Measurements from ENCODE around the gene IQGAP2.
A peak's percentile ranks its signal among the peaks of the same experiment; 100 is the strongest.

GRCh38 chr5:76483433-76483832, 80.3 kb downstream of the IQGAP2 start:
- peak; percentile 34 to 53 for TF ChIP-seq RAD21 (IDR thresholded peaks at IDR 0.05 in 1 of 2, conservative IDR thresholded peaks at IDR 0.05 in 1 of 2; ENCODE audit: low read depth in 2 of 2, low read length in 2 of 2)
- TF ChIP-seq CTCF (IDR thresholded peaks at IDR 0.05; ENCODE audit: control extremely low read depth in 1 of 3, insufficient read depth in 1 of 3, low read depth in 1 of 3, low read length in 3 of 3), result peak; percentile 48 to 69 (median 59)
- no peak for TF ChIP-seq ATF3 (IDR thresholded peaks at IDR 0.05; ENCODE audit: insufficient read depth, low read depth, low read length)
- TF ChIP-seq SP1 (IDR thresholded peaks at IDR 0.05; ENCODE audit: low read depth, low read length), result no peak
- TF ChIP-seq YY1 (IDR thresholded peaks at IDR 0.05; ENCODE audit: low read depth, low read length), result no peak
- TF ChIP-seq SRF (IDR thresholded peaks at IDR 0.05; ENCODE audit: low read depth, low read length), result no peak
- no peak for TF ChIP-seq BACH1 (IDR thresholded peaks at IDR 0.05; ENCODE audit: low read length)
- TF ChIP-seq CHD2 (IDR thresholded peaks at IDR 0.05; ENCODE audit: low read length), result no peak
- TF ChIP-seq CBX8 (IDR thresholded peaks at IDR 0.05; ENCODE audit: borderline replicate concordance, low read depth, low read length), result no peak
- TF ChIP-seq EP300 (IDR thresholded peaks at IDR 0.05; ENCODE audit: borderline replicate concordance in 1 of 2, low read depth in 2 of 2, low read length in 2 of 2), result no peak
- no peak for TF ChIP-seq MAX (IDR thresholded peaks at IDR 0.05)

Measured in H1 (cell line).